ENCODE data around the gene CYB5B. TPM values are rescaled to one million over a fixed set of nuclear protein-coding genes. Genes with fewer than 3 reads are reported as not detected.

The CYB5B gene
- total RNA-seq, 1 experiment from 2014 or later = 355 TPM

GRCh38 chr16:69393898-69394849 lies 30.2 kb upstream of the CYB5B start:
- BruUV-seq (replicated peaks) = no TSS peak
- H3K4me3 ChIP-seq (ENCODE audit: low read depth, low read length) = no peak overlapping the region
- Mint-ChIP-seq H3K27ac (ENCODE audit: unreplicated experiment) (no peak overlapping the region), H3K4me3 (ENCODE audit: unreplicated experiment) (no peak overlapping the region), H3K4me1 (ENCODE audit: low read depth, unreplicated experiment) (peaks cover 36% of the 10 kb centered on the region), H3K27me3 (ENCODE audit: insufficient read depth, unreplicated experiment) (no peaks in the 10 kb centered on the region), H3K9me3 (ENCODE audit: unreplicated experiment) (no peaks in the 10 kb centered on the region), H3K36me3 (ENCODE audit: insufficient read depth, unreplicated experiment) (peaks cover 14% of the 10 kb centered on the region)
- CTCF ChIA-PET = interaction anchor here (0.6 kb wide), 1 partner anchor 82 kb away, joined by 3 read pairs; no protein-coding TSS in a partner anchor
- no peaks in the 10 kb centered on the region for H3K9me3 ChIP-seq
- TF ChIP-seq CTCF (IDR thresholded peaks at IDR 0.05; ENCODE audit: insufficient read depth in 1 of 2, low read depth in 1 of 2, low read length in 1 of 2, severe bottlenecking in 1 of 2, unreplicated experiment in 1 of 2) = no peak
- POLR2A ChIA-PET = no interaction called here
- H3K4me1 ChIP-seq = peaks cover 48% of the 10 kb centered on the region
- intact Hi-C loops (cut with micrococcal nuclease; ENCODE audit: unreplicated experiment) = no loop called here
- H3K36me3 ChIP-seq (ENCODE audit: control insufficient read depth, insufficient read depth, low read length) = no peaks in the 10 kb centered on the region; the same call in 1 of the 2 replicates
- H3K27me3 ChIP-seq (replicated peaks; ENCODE audit: control insufficient read depth, insufficient read depth, low read length) = no peaks in the 10 kb centered on the region
- peak in 1 of 2 experiments; percentile 33 for DNase-seq

GRCh38 chr16:69395859-69396186 lies 28.6 kb upstream of the CYB5B start:
- H3K9me3 ChIP-seq = no peaks in the 10 kb centered on the region

More at GRCh38 chr16:69395859-69396186, 28.6 kb upstream of the CYB5B start:
- Mint-ChIP-seq H3K36me3 (ENCODE audit: insufficient read depth, unreplicated experiment) (peaks cover 19% of the 10 kb centered on the region), H3K27me3 (ENCODE audit: insufficient read depth, unreplicated experiment) (no peaks in the 10 kb centered on the region), H3K4me1 (ENCODE audit: low read depth, unreplicated experiment) (peaks cover 38% of the 10 kb centered on the region), H3K27ac (ENCODE audit: unreplicated experiment) (peak overlapping the region; percentile 78), H3K9me3 (ENCODE audit: unreplicated experiment) (no peaks in the 10 kb centered on the region), H3K4me3 (ENCODE audit: unreplicated experiment) (peak overlapping the region; percentile 52)
- H3K4me3 ChIP-seq (ENCODE audit: low read depth, low read length) = no peak overlapping the region
- no TSS peak for BruUV-seq (replicated peaks)
- no peak for DNase-seq
- H3K27me3 ChIP-seq (replicated peaks; ENCODE audit: control insufficient read depth, insufficient read depth, low read length) = no peaks in the 10 kb centered on the region
- intact Hi-C loops (cut with micrococcal nuclease; ENCODE audit: unreplicated experiment) = loop anchor here (1.0 kb wide), 11 partner anchors 8 to 358 kb away; partner anchors contain the start of genes CYB5B and NOB1
- no peaks in the 10 kb centered on the region; the same call in 1 of the 2 replicates for H3K36me3 ChIP-seq (ENCODE audit: control insufficient read depth, insufficient read depth, low read length)
- CTCF ChIA-PET = interaction anchor here (0.7 to 2.5 kb wide), 11 partner anchors 9 to 534 kb away, joined by 3 to 15 read pairs (median 6); partner anchors contain the start of genes CYB5B and NOB1
- POLR2A ChIA-PET = interaction anchor here (1.5 to 1.8 kb wide), 3 partner anchors 9 to 29 kb away, joined by 4 to 8 read pairs (median 4); partner anchors contain the start of gene CYB5B
- H3K4me1 ChIP-seq = peaks cover 53% of the 10 kb centered on the region
- no peak for TF ChIP-seq CTCF (IDR thresholded peaks at IDR 0.05; ENCODE audit: insufficient read depth in 1 of 2, low read depth in 1 of 2, low read length in 1 of 2, severe bottlenecking in 1 of 2, unreplicated experiment in 1 of 2)
